ENCODE results near the gene THOC1.

THOC1 gene

GRCh38 chr18:211582-211981 is 56.3 kb downstream of the THOC1 start:
- DNase-seq, result no peak

GRCh38 chr18:210733-211132 is 57.1 kb downstream of the THOC1 start:
- no peak for DNase-seq

- DNase-seq, result no peak
Measured at GRCh38 chr18:210075-210474, 57.8 kb downstream of the THOC1 start.

GRCh38 chr18:199768-200167 is 68.1 kb downstream of the THOC1 start:
- no peak for DNase-seq

- DNase-seq, result no peak
Measured at GRCh38 chr18:199214-199613, 68.6 kb downstream of the THOC1 start.

- DNase-seq, result no peak
Measured at GRCh38 chr18:195651-196050, 72.2 kb downstream of the THOC1 start.

- no peak for DNase-seq
Measured at GRCh38 chr18:192801-193200, 75.0 kb downstream of the THOC1 start.

GRCh38 chr18:191725-192124 is 76.1 kb downstream of the THOC1 start:
- DNase-seq, result no peak

GRCh38 chr18:189254-189653 is 78.6 kb downstream of the THOC1 start:
- no peak for DNase-seq

- no peak for DNase-seq
Measured at GRCh38 chr18:183769-184168, 84.1 kb downstream of the THOC1 start.

- DNase-seq, result no peak
Measured at GRCh38 chr18:181711-182110, 86.1 kb downstream of the THOC1 start.

- no peak for DNase-seq
Measured at GRCh38 chr18:179499-179898, 88.3 kb downstream of the THOC1 start.

GRCh38 chr18:172361-172760 is 95.5 kb downstream of the THOC1 start:
- no peak for DNase-seq

All from stimulated activated CD4-positive, alpha-beta T cell treated with anti-CD3 and anti-CD28 coated beads, Interleukin-4, amount 100 ng/mL, for 4 hours (primary cell).